HG02870 (cell line): ENCODE measurements around the gene PPP3CA.

Experiments used
- ATAC-seq: cut with Tn5 transposase; IDR thresholded peaks from one replicate; pipeline ENCODE4 v1.9.1; 2021; ENCODE audit warnings: mild to moderate bottlenecking, moderate library complexity; ENCODE audit not compliant: unreplicated experiment

PPP3CA gene

DNA sequence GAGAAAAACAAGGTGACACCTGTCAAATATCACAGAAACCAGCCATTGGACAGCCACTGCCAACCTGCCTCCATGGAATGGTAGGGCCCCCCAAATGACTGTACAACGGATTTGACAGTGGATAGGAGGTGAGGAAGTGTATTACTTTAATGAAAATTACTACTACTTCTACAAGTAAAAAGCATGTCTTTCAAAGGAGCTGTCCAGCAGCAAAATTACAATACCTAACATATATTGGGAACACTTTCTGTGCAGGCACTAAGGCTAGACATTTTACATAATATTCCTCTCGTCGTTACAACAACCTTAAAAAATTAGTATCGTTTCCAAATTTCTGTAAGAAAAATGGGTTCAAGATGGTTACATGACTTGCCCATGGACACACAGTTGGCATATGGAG, 14.9 kb downstream of the PPP3CA start:
- no peak for ATAC-seq

DNA sequence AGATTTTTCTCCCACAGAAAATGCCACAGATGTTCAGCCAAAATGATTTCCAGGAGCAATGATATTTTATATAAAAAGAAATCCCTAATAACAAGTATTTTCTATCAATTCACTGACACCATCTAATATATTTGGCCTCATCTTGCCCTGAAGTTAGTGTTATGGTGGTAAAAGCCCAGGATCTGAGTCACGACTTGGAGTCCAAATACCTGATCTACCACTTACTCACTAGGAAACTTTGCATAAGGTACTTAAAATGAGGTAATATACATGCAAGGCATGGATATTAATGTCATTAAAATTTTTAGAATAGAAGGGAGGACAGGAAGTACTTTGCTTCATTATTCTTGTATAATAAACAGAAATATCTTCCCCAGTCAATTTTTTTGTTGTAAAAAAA, 16.3 kb downstream of the PPP3CA start:
- ATAC-seq = no peak

DNA sequence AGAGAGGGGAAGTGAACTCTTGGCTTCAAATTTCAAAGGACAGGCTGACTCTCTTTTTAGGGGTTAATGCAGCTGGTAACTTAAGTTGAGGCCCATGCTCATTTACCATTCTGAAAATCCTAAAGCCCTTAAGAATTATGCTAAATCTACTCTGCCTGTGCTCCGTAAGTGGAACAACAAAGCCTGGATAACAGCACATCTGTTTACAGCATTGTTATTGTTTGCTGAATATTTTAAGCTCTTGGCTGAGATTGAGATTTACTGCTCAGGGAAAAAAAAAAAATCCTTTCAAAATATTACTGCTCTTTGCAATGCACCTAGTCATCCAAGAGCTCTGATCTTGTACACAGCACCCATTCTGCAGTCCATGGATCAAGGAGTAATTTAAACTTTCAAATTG, 17.7 kb downstream of the PPP3CA start:
- no peak for ATAC-seq

DNA sequence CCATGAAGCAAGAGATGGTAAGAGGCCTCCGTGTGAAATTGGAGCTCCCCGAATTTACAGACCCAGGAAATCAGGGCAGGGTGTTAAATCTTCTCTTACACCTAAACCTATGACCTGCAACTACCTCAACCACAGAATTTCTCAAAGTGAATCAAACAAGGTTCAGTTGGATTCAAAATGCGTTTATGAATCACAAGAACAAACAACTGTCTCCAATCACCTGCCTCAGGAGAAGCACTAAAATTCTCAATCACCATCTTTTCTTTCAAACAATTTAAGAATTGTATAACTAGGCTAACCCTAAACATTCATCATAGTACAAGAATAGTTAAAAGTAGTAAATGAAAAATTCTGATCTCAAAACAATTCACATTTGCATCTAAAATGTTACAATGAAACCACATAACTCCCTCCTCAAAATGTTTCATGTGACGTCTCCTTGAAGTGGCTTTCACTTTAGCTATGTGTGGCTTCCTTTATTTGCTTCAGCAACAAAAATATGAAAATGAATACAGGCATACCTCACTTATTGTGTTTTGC, 19.2 kb downstream of the PPP3CA start:
- peak; percentile 95 for ATAC-seq

DNA sequence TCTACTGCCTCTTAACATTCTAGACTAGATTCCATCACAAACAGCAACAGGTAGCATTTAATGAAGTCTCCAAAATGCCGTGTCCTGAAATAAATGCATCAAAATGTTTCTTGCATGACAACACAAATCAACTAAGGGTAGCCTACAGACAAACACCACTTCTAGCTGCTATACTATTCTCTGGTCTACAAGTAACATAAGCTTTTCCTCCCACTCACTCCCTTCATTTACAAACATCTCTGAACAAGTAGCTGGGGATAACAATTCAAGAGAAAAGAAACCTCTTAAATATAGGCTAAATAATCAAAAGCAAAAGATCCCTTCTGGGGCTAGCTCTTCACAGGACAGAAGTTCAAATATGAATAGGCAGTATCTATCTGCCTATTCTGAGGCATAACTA, 20.8 kb downstream of the PPP3CA start:
- no peak for ATAC-seq

DNA sequence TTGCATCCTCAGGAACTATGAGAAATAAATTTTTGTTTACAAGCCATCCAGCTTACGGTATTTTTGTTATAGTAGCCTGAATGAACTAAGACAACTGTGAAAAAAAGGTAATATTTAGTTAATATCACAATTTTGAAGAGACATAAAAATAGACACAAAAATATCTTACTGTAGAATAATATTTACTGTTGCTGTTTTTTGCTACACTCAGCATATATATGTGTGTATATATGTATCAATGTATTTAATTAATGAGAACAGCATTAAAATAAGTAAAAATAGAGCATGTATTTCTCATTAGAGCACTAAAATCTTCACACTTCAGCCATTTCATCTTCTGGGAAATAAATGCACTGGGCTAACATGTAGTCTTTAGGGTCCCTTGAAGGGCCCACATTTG, 24.6 kb downstream of the PPP3CA start:
- no peak for ATAC-seq

DNA sequence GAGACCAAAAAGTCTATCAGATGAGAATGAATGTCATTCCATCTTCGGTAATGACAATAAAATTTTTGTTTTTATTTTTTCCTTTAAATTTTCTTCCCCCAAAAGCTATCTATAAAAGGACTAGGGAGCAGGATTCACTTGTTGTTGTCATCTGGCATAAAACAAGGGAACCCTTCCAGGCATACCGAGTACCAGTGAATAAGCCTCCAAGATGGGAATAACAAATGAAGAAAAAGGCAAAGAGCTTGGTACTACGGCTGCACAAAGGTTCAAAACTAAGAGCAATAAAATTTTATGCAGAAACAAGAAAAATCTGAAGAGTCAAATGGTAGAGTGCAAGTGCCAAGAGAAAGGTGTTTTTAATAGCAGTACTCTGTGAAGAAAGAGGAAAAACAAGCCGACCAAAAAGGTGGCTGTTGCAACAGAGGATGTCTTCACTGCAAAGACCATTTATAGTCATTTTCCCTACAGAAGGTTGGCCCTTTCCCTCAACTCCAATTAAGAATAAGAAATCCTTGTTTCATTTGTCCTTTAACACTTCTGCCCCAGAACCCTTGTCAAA, 25.8 kb downstream of the PPP3CA start:
- no peak for ATAC-seq

DNA sequence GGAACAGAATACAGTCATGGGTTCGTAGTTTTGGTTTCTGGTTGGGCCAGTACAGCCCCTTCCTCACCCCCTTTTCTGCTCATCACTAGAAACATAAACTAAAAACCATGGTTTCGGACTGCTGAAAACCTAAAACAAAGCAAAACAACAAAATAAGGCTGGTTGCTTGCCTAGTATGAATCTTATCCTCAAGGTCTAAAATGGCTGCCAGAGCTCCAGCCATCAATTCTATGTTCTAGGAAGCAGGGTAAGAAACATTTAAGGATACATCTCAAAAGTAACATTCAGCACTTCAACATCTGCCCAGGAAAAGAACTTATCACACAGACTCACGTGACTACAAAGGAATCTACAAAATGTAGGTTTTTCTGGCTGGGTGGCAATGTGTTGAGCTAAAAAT, 31.5 kb downstream of the PPP3CA start:
- ATAC-seq = no peak

DNA sequence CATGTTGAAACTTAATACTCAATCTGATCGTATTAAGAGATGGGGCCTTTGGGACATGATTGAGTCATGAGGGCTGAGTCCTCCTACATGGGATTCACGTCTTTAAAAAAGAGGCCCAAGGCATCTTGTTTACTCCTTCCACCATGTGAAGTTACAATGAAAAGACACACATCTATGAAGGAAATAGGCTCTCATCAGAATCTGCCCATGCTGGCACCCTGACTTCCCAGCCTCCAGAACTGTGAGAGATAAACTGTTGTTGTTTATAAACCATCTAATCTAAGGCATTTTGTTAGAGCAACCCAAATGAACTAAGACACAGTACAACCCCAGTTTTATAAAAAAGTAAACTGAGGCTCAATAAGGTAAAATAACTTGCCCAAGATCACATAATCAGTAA, 32.3 kb downstream of the PPP3CA start:
- no peak for ATAC-seq

DNA sequence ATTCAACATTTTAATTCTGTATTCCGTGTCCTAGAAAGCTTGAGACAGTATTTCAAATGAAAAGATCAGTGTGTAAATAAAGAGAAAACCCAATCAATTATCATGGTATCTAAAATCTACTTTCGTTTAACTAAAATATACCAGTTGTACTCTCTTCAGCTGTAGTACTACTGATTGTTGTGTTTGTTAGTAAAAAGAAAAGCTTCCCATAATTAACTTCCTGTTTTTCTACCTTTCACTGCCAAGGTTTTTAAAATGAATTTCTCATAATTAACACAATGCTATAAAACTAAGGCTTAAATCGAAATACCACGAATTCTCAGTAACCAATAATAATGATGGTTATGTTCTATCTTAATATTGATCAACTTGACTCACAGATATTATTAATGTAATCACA, 37.4 kb downstream of the PPP3CA start:
- no peak for ATAC-seq

DNA sequence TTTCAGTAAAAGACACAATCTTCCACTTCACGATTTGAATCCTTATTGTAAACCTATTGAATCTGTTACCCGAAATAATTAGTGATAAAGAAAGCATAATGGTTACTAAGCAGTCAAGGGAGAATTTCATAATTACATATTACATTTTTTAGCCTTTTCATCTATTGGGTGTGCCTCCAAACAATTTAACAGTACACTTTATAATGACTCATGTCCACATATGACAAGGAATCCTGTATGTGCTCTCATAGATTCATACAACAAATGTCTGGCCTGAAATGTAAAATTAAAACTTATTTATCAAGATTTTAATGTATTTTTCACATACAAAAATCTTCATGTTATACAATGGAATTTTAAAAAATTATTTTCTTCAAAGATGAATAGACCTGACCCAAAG, 39.4 kb downstream of the PPP3CA start:
- ATAC-seq = no peak

DNA sequence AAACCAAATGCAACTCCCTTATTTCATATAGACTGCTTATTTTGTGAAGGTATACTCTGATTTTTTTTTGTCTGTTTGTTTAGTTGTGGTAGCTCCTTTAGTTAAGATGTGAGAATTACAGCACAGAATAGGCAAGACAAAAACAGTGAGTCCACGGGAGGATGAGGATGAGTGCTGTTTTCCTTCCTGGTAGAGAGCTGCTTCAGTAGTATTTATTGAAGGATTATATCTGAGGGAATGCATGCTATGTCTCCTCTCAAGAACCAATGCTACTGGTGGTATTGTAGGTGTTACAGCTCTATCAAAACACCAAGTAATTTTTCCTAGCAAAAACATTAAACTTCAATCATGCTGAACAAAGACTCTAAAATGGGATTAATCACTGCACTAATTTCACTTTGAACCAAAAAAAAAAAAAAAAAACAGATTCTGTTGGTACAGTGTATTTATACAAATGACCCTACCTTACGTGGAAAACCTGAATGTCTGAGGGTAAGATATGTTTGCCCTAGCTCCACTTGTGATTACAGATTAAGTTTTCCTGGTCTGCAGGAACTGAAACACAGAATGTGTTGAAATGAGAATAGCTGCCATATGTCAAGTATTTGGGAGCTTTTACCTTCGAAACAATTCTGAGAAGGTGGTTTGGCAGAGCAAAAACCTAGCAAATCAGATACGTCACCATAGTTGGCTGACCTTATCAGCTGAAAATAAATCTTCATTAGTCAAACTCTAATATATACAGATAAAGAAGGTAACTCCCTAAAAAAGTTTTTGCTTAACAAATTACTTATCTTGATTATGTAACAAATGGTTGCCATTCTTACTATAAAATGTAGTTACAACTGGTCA, 40.3 kb downstream of the PPP3CA start:
- ATAC-seq = no peak

DNA sequence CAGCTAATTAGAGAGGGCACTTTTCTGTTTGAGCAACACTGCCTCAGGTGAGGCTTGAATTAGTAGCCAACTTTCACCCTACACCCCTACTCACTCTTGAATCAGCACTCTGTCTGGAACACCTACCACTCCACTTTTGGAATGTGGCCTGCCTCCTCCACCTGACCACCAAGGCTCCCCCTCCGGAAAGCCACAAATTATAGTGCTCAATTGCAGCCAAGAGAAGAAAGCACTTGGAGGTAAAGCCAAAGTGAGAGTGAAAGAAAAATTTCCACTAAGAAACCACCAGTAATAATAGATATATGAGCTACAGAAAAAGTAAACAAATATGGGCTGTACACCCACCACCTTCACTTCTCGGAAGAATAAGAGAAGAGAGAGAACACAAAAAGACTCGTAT, 41.1 kb downstream of the PPP3CA start:
- peak; percentile 80 for ATAC-seq

DNA sequence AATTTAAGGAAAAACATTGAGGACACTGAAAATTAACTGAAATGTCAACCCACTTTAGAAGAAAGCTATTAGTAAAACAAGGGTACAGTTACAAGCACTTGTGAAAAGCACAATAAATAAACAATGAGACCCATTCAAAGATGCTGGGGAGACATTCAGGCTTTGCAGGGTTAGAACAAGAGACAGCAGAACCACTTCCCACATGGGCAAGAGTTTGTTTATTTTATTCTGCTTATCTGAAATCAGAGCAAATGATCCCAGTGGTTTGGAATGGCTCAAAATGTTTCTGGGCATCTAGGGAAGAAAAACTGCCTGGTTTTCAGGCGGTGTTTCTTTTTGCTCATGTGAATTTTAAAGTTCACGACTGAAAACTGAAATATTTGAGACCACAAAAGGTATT, 42.4 kb downstream of the PPP3CA start:
- no peak for ATAC-seq

DNA sequence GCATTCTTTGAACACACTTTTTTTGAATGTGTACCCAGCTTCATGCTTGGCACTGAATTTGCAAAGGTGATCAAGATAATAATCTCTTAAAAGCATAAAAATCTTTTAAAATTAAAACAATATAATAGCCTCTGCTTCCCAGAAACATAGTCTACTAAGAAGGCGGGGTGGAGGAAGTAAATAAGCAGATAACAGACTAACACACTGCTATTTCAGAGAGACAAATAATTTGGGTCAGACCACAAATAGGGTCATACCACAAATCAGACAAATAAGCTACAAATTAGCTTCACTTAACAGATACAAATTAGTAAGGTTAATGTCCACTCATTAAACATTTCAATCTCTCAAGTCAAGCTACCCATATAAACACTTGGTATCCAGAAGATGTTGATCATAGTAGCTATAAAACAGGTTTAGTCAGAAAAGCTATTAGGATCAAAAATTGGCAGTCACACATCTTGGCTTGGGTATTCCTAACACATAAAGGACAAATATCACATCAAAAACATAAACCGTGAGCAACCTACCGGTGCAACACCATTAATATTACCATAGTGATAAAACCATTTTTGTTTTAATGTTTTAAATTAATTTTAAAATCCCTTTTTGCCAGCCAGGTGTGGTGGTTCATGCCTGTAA, 47.3 kb downstream of the PPP3CA start:
- no peak for ATAC-seq

DNA sequence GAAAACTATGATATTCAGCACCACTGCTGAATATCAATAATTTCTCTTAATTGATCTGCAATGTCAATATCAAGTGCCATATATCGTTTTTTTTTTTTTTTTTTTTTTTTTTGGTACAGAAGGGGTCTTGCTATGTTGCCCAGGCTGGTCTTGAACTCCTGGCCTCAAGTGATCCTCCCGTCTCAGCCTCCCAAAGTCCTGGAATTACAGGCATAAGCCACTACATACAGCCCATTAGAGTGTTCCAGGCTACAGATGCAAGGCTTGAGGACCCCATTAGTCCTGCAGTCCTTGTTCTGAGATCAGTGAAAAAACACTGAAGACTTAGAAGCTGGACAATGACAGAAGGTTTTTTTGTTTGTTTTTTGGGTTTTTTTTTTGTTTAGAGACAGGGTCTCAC, 48.3 kb downstream of the PPP3CA start:
- ATAC-seq = no peak

DNA sequence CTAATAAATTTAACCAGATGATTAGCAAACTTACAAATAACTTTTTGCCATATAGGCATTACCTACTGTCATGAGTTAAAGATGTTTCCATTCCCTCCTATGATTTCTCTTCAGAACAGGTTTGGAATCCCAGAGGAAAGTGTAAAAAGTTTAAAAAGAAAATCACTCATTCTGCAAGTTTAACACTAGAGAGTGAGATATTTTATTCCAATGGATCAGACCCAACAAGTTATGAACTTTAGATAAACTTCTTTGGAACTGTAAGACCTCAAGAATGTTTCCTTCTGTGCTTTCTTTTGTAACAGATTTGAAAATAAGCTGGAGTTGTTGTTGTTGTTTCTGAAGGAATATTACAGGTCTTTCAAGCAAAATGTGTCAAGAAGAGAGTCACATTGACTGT, 51.6 kb downstream of the PPP3CA start:
- ATAC-seq = no peak

DNA sequence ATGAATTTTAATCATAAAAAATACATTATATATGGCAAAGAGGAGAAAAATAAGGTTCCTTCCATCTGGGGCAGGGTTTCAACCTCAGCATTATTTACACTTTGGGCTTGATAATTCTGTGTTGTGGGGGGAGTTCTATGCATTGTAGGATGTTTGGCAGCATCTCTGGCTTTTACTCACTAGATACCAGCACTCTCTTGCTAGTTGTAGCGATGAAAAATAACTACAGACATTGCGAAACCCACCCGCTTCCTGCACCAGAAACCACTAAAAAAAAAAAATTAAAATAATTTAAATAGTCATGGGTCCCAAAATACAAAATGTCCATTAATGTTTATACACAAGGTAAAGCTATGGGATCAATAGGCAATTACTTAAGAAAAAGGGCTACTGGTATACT, 52.7 kb downstream of the PPP3CA start:
- ATAC-seq = no peak

DNA sequence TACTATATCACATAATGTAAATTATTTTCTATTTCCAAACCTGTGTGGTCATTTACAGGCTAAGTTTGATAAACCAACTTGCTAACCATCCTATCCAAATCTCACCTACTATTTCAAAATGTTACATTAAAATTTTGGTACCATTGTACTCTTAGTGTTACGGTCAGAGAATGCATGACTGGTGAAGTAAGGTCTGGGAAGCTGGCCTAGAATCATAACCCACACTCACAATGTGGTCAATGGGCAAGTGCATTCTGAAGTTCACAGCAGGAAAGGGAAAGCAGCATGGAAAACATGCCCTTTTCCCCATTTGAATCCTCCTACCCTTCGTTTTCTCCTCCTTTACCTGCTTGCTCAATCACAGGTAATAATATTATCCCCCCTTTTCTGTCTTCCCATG, 54.4 kb downstream of the PPP3CA start:
- no peak for ATAC-seq

DNA sequence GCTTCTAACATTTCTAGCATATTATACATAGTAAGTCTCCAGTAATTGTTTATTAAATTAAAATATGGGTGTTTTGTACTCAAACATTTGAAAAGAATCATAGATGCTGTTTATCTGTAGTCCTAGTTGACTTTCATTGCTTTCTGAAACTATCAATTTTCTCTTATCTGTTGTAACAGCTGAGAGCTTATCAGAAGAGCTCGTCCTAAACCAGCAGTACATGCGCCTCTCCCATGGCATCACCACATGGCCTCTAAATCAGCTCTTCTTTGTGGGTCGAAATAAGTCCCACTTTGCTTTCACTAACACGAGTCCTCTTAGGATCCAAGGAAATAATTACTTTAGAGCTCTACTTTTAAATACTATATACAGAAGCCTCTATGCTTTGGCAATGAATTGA, 55.1 kb downstream of the PPP3CA start:
- no peak for ATAC-seq

DNA sequence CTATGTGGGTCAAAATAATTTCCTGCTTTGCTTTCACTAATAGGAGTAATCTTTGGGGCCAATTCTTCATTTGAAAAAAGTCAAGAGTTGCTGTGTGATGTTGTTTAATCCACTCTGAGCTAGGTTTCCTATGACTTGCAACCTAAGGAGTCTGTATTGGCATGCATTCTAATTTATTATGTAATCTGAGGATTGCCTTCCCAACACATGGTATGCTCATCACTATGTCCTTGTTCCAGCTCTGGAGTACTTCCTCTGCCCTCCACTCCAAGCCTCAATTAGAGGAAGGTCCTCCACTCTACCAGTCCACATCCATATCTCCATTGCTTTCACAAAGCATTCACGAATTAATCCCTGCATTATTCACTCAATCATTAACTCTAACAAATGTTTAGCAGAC, 56.1 kb downstream of the PPP3CA start:
- no peak for ATAC-seq

DNA sequence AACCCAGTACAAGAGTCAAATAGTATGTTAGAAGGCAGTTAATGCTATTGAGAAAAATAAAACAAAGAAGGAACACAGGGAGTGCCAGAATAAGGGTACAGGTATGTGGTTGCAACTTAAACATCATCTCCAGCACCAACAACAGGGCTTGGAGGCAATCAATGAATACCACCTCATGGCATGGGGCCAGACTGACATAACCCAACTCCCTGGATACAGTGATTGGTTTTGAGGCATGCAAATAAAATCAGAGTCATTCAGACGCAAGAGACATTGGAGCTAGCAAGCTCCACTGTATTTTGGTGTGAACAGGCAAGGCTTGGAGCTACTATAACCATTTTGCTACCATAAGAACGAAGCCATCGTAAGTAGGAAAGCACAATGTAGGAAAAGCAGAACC, 56.7 kb downstream of the PPP3CA start:
- ATAC-seq = no peak
